GM10248 (cell line): ENCODE measurements around the gene NFKBIZ.

Experiments
- CTCF ChIA-PET: fragments of 300-600 bp; sonication (Branson Sonifier 250); formaldehyde crosslinking; extraction: SDS; loops from one replicate; lab custom pipeline; 2021; ENCODE audit warnings: antibody characterized with exemption; lab: Yijun Ruan, JAX
- POLR2A ChIA-PET: fragments of 350-650 bp; sonication (Branson Sonifier 250); formaldehyde crosslinking; extraction: SDS; loops from one replicate; lab custom pipeline; 2020; ENCODE audit warnings: antibody characterized with exemption; lab: Yijun Ruan, JAX
- DNase-seq: peaks from one replicate; pipeline ENCODE4 v3.0.0; 2012; ENCODE audit errors: extremely low spot score
- CTCF ChIP-seq: IDR thresholded peaks from 2 replicates; pipeline ENCODE4 v1.5.1; 2012; ENCODE audit warnings: mild to moderate bottlenecking, low read depth; ENCODE audit errors: extremely low read depth, missing control alignments, control extremely low read depth

The NFKBIZ gene

GRCh38 chr3:101828276-101828675 lies 21.0 kb upstream of the NFKBIZ start:
- TF ChIP-seq CTCF = no peak
- ChIA-PET POLR2A (interaction anchor here (0.6 to 5.6 kb wide), 7 partner anchors 8 to 232 kb away, joined by 3 to 54 read pairs (median 5); partner anchors contain the start of gene NFKBIZ), CTCF (interaction anchor here (1.0 to 4.2 kb wide), 8 partner anchors 10 to 397 kb away, joined by 3 to 19 read pairs (median 10); no protein-coding TSS in a partner anchor)
- no peak for DNase-seq

DNA sequence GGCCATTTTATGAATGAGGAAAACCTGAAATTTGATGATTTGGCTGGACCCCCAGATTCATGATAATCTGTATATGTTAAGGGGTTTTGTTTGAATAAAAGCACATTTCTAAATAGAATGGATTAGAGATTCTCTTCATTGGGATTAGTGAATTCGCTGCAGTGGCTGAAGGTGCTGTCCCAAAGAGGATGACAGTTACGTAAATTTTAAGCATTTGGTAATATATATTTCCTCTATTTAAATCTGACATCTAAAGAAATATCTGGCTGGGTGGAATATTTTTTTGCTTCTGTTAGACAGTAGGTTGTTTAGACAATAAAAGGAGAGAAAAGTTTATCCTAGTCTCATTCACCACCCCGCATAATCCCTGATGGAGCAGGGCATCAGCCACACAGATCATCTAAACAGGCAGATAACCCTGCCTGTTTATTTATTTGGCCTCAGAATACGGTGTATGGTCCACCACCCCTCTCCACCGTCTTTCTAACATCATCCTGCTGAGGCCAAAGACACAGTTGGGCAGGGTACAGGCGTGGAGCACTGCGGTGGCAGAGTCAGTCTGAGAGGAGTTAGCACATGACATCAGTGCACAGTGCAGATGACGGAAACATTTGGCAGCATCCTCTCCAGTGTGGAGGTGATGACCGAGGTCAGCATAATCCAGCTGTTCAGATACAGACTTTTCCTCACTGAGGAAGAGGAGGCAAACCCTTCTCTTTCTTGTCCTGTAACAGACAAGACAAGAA lies 20.4 kb upstream of the NFKBIZ start:
- POLR2A ChIA-PET = interaction anchor here (1.0 to 5.6 kb wide), 4 partner anchors 7 to 23 kb away, joined by 3 to 54 read pairs (median 4); partner anchors contain the start of gene NFKBIZ
- DNase-seq = no peak
- CTCF ChIA-PET = interaction anchor here (1.0 to 4.2 kb wide), 11 partner anchors 8 to 400 kb away, joined by 3 to 19 read pairs (median 6); no protein-coding TSS in a partner anchor
- no peak for TF ChIP-seq CTCF

DNA sequence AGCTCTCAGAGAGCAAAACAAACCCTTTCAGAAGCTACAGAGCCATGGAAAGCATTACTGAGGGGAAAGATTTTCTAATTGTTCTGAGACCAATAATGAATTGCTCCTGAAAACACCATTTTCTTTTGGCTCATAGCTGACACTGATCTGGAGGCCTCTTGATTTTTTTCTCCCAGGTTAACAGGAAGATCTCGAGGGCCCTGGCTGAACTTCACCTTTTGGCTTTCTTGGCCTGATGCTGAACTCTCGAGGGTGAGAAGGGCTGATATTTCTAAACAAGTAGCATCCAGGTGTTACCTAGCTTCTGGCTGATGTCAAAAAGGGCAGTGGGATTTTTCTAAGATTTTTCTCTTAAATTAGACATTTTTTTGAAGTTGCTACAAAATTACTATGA lies 19.9 kb upstream of the NFKBIZ start:
- CTCF ChIA-PET = interaction anchor here (1.0 to 4.2 kb wide), 12 partner anchors 9 to 400 kb away, joined by 3 to 19 read pairs (median 6); no protein-coding TSS in a partner anchor

DNA sequence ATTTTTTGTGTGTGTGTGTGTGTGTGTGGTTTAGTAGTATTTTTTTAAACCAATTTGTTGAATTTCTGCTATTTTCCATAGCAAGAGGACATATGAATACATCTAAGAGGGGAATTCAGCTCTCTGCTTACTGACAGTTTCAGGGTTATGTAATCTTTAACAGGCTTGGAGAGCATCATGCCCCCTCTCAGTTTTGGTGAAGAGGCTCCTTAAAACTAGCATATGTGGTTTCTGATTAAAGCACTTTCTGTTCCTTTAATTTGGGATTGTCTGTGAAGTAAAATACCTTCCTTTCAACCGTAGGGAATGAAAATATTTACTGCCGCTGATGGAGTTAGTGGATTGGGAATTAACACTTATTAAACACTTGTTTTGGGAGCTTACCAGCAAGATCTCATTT lies 19.4 kb upstream of the NFKBIZ start:
- no peak for DNase-seq
- no peak for TF ChIP-seq CTCF
- POLR2A ChIA-PET = interaction anchor here (1.0 to 5.6 kb wide), 4 partner anchors 8 to 22 kb away, joined by 3 to 54 read pairs (median 4); partner anchors contain the start of gene NFKBIZ
- CTCF ChIA-PET = interaction anchor here (0.8 to 4.2 kb wide), 14 partner anchors 9 to 399 kb away, joined by 3 to 19 read pairs (median 6); no protein-coding TSS in a partner anchor

More for the DNA sequence above, 19.9 kb upstream of the NFKBIZ start:
- POLR2A ChIA-PET = interaction anchor here (1.0 to 5.6 kb wide), 4 partner anchors 8 to 23 kb away, joined by 3 to 54 read pairs (median 4); partner anchors contain the start of gene NFKBIZ
- TF ChIP-seq CTCF = no peak
- DNase-seq = no peak

GRCh38 chr3:101833446-101833974 lies 15.8 kb upstream of the NFKBIZ start:
- ChIA-PET CTCF (interaction anchor here (0.9 to 3.0 kb wide), 5 partner anchors 9 to 100 kb away, joined by 3 to 7 read pairs (median 3); no protein-coding TSS in a partner anchor), POLR2A (interaction anchor here (1.2 kb wide), 1 partner anchor 16 kb away, joined by 5 read pairs; the partner anchor contains the start of gene NFKBIZ)
- DNase-seq = no peak
- TF ChIP-seq CTCF = no peak

DNA sequence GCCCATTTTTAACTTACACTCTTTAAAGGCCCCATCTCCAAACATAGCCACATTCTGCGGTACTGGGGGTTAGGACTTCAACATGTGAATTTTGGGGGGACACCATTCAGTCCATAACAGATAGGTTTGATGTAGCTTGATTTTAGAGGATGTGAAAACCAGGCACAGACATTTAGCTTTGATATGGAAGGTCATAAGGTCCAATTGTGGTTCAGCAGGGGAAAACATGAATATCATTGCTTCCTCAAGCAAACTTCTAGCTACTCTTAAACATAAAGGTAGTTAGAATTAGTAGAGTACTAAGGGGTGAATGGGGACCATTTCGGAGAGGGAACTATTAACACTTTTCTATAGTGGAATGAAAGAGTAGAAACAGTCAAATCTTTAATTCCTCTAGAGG lies 13.6 kb upstream of the NFKBIZ start:
- ChIA-PET POLR2A (interaction anchor here (1.0 to 5.8 kb wide), 2 partner anchors 8 to 14 kb away, joined by 5 to 42 read pairs; partner anchors contain the start of gene NFKBIZ), CTCF (interaction anchor here (0.8 to 3.0 kb wide), 8 partner anchors 8 to 33 kb away, joined by 3 to 7 read pairs (median 4); no protein-coding TSS in a partner anchor)
- TF ChIP-seq CTCF = no peak
- no peak for DNase-seq
